ENCODE results near the gene MOXD1.
A peak's percentile ranks its signal among the peaks of the same experiment; 100 is the strongest.

MOXD1 gene

DNA sequence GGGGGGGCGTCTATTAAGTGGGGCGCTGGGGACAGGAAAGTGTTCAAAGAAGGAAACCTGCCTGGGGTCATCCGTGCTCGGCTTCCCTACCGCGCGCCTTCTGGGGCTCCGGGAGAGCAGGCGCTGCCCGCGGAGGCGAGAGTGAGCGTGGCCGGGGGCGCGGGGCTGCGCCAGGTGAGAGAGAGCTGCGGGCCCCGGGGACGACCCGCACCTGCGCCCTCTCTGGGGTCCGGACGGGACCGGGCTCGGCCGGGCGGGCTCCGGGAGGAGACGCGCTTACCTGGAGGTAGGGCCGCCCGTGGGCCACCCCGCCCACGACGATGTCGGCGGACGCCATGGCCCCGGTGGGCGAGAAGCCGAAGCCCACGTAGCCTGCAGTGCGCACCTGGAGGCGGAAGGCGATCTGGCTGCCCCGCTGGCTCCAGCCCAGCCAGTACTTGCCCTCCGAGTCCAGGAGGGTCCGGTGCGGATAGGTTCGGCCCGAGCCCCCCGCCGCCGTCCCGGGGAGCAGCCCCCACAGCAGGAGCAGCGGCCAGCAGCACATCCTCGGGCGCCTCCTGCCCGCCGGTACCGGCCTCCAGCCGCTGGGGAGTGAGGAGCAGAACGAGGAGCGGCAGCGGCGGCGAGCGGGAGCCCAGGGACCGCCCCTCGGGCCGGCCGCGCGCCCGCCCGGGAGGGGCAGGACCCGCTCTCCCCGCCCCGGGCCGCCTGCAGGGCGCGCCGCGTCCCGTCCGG is at the start of gene MOXD1:
TSS of gene MOXD1 (minus strand) at position 593 of the 735 bp plus-strand sequence. CDS start at position 544, 49 bp downstream.
- Histone ChIP-seq H3K9me3 (ENCODE audit: control insufficient read depth, low read depth, low read length) (no peaks in the 10 kb centered on the region), H3K27me3 (ENCODE audit: control insufficient read depth, insufficient read depth, low read length) (peaks cover 47% of the 10 kb centered on the region), H3K9ac (ENCODE audit: low read length) (no peak within 1 kb of the TSS), H3K27ac (ENCODE audit: low read length) (no peak within 1 kb of the TSS), H3K4me3 (ENCODE audit: low read length) (peak within 1 kb of the TSS; percentile 57), H3K36me3 (ENCODE audit: control insufficient read depth, low read depth, low read length) (no peaks in the 10 kb centered on the region), H3K4me1 (ENCODE audit: control insufficient read depth, low read depth, low read length) (peaks cover 10% of the 10 kb centered on the region)

DNA sequence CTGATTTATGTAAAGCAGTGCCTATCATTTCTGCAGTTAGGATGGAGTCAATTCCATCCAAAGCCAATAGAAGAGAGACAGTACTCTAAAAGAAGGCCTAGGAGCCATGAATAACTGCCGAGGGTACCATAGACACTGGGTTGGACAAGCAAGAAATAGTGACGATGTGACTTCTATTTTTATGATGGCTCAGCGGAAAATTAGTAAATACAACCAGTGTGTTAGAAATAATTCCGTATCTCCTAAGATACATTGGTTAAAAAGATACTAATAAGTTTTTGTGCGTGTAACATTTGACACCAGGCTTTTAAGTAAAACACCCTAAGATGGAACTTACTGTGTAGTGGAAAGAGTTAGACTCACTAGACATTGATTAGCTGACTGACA is 45.6 kb upstream of the MOXD1 start:
- no peaks in the 10 kb centered on the region for H3K9me3 ChIP-seq (ENCODE audit: control insufficient read depth, low read depth, low read length)
- no peaks in the 10 kb centered on the region for H3K36me3 ChIP-seq (ENCODE audit: control insufficient read depth, low read depth, low read length)
- H3K27me3 ChIP-seq (ENCODE audit: control insufficient read depth, insufficient read depth, low read length) = no peaks in the 10 kb centered on the region
- no peak overlapping the region for H3K4me3 ChIP-seq (ENCODE audit: low read length)
- H3K27ac ChIP-seq (ENCODE audit: low read length) = no peak overlapping the region
- peaks cover 4% of the 10 kb centered on the region for H3K4me1 ChIP-seq (ENCODE audit: control insufficient read depth, low read depth, low read length)
- H3K9ac ChIP-seq (ENCODE audit: low read length) = no peak overlapping the region

- Histone ChIP-seq H3K27me3 (ENCODE audit: control insufficient read depth, insufficient read depth, low read length) (no peaks in the 10 kb centered on the region), H3K9ac (ENCODE audit: low read length) (no peak overlapping the region), H3K9me3 (ENCODE audit: control insufficient read depth, low read depth, low read length) (no peaks in the 10 kb centered on the region), H3K4me3 (ENCODE audit: low read length) (no peak overlapping the region), H3K27ac (ENCODE audit: low read length) (no peak overlapping the region), H3K36me3 (ENCODE audit: control insufficient read depth, low read depth, low read length) (no peaks in the 10 kb centered on the region), H3K4me1 (ENCODE audit: control insufficient read depth, low read depth, low read length) (peaks cover 4% of the 10 kb centered on the region)
Observed at GRCh38 chr6:132446141-132446854, 45.0 kb upstream of the MOXD1 start.

GRCh38 chr6:132445201-132445951 is 44.1 kb upstream of the MOXD1 start:
- Histone ChIP-seq H3K4me3 (ENCODE audit: low read length) (no peak overlapping the region), H3K9me3 (ENCODE audit: control insufficient read depth, low read depth, low read length) (no peaks in the 10 kb centered on the region), H3K9ac (ENCODE audit: low read length) (no peak overlapping the region), H3K4me1 (ENCODE audit: control insufficient read depth, low read depth, low read length) (peaks cover 4% of the 10 kb centered on the region), H3K27ac (ENCODE audit: low read length) (no peak overlapping the region), H3K36me3 (ENCODE audit: control insufficient read depth, low read depth, low read length) (no peaks in the 10 kb centered on the region), H3K27me3 (ENCODE audit: control insufficient read depth, insufficient read depth, low read length) (no peaks in the 10 kb centered on the region)

GRCh38 chr6:132443206-132443605 is 41.9 kb upstream of the MOXD1 start:
- peaks cover 4% of the 10 kb centered on the region for H3K4me1 ChIP-seq (ENCODE audit: control insufficient read depth, low read depth, low read length)
- no peak overlapping the region for H3K27ac ChIP-seq (ENCODE audit: low read length)
- no peak overlapping the region for H3K9ac ChIP-seq (ENCODE audit: low read length)
- no peaks in the 10 kb centered on the region for H3K27me3 ChIP-seq (ENCODE audit: control insufficient read depth, insufficient read depth, low read length)
- H3K36me3 ChIP-seq (ENCODE audit: control insufficient read depth, low read depth, low read length) = no peaks in the 10 kb centered on the region
- no peaks in the 10 kb centered on the region for H3K9me3 ChIP-seq (ENCODE audit: control insufficient read depth, low read depth, low read length)
- no peak overlapping the region for H3K4me3 ChIP-seq (ENCODE audit: low read length)

DNA sequence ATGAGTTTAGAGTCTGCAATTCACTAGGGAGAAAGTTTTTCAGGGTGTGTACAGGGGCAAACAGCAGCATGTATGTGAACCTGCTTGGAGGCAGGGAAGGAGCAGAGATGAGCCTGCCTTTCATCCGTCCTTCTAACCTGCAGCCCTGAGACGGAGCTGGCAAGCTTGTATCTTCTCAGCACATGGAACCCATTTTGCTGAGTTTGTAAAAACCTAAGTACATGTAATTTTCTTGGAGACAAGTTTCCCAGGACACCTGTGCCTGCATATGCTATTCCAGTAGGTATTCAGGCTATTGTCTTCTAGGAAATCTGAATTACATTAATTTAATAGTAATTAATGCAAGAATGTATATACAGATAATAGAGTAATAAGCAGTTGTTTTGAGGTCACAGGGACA is 28.8 kb upstream of the MOXD1 start:
- no peaks in the 10 kb centered on the region for H3K4me1 ChIP-seq (ENCODE audit: control insufficient read depth, low read depth, low read length)
- no peak overlapping the region for H3K4me3 ChIP-seq (ENCODE audit: low read length)
- H3K27ac ChIP-seq (ENCODE audit: low read length) = no peak overlapping the region
- no peaks in the 10 kb centered on the region for H3K36me3 ChIP-seq (ENCODE audit: control insufficient read depth, low read depth, low read length)
- no peaks in the 10 kb centered on the region for H3K27me3 ChIP-seq (ENCODE audit: control insufficient read depth, insufficient read depth, low read length)
- no peaks in the 10 kb centered on the region for H3K9me3 ChIP-seq (ENCODE audit: control insufficient read depth, low read depth, low read length)
- H3K9ac ChIP-seq (ENCODE audit: low read length) = no peak overlapping the region

GRCh38 chr6:132425176-132425575 is 23.9 kb upstream of the MOXD1 start:
- no peak overlapping the region for H3K9ac ChIP-seq (ENCODE audit: low read length)
- no peaks in the 10 kb centered on the region for H3K27me3 ChIP-seq (ENCODE audit: control insufficient read depth, insufficient read depth, low read length)
- H3K36me3 ChIP-seq (ENCODE audit: control insufficient read depth, low read depth, low read length) = no peaks in the 10 kb centered on the region
- H3K27ac ChIP-seq (ENCODE audit: low read length) = no peak overlapping the region
- no peaks in the 10 kb centered on the region for H3K4me1 ChIP-seq (ENCODE audit: control insufficient read depth, low read depth, low read length)
- H3K4me3 ChIP-seq (ENCODE audit: low read length) = no peak overlapping the region
- H3K9me3 ChIP-seq (ENCODE audit: control insufficient read depth, low read depth, low read length) = peaks cover 2% of the 10 kb centered on the region

GRCh38 chr6:132423839-132424238 is 22.6 kb upstream of the MOXD1 start:
- no peak overlapping the region for H3K4me3 ChIP-seq (ENCODE audit: low read length)
- H3K27ac ChIP-seq (ENCODE audit: low read length) = no peak overlapping the region
- H3K9ac ChIP-seq (ENCODE audit: low read length) = no peak overlapping the region
- no peaks in the 10 kb centered on the region for H3K27me3 ChIP-seq (ENCODE audit: control insufficient read depth, insufficient read depth, low read length)
- no peaks in the 10 kb centered on the region for H3K36me3 ChIP-seq (ENCODE audit: control insufficient read depth, low read depth, low read length)
- H3K4me1 ChIP-seq (ENCODE audit: control insufficient read depth, low read depth, low read length) = no peaks in the 10 kb centered on the region
- peaks cover 2% of the 10 kb centered on the region for H3K9me3 ChIP-seq (ENCODE audit: control insufficient read depth, low read depth, low read length)

DNA sequence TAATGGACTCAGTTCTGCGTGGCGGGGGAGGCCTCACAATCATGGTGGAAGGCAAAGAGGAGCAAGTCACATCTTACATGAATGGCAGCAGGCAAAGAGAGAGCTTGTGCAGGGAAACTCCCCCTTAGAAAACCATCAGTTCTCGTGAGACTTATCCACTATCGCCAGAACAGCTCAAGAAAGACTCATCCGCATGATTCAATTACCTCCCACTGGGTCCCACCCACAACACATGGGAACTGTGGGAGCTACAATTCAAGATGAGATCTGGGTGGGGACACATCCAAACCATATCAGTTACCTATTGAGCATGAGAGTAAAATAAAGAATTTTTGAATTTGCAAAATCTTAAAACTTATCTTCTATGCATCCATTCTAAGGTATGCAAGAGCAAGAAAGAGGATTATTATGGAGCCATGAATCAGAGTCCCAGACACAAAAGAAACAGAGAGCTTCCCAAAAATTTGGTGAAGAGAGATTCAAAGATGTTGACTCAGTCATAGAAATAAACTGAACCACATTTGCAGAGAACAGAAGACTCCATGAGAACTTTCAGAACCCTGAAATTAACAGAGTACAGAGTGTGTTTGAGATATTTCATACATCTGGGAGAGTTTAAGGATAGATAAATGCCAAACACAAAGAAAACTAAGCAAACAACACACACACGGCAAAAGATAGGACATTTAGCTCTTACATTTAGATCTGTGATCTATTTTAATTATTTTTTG is 17.1 kb upstream of the MOXD1 start:
- H3K27me3 ChIP-seq (ENCODE audit: control insufficient read depth, insufficient read depth, low read length) = no peaks in the 10 kb centered on the region
- H3K27ac ChIP-seq (ENCODE audit: low read length) = no peak overlapping the region
- H3K9ac ChIP-seq (ENCODE audit: low read length) = no peak overlapping the region
- no peaks in the 10 kb centered on the region for H3K36me3 ChIP-seq (ENCODE audit: control insufficient read depth, low read depth, low read length)
- no peak overlapping the region for H3K4me3 ChIP-seq (ENCODE audit: low read length)
- H3K9me3 ChIP-seq (ENCODE audit: control insufficient read depth, low read depth, low read length) = peaks cover 8% of the 10 kb centered on the region
- H3K4me1 ChIP-seq (ENCODE audit: control insufficient read depth, low read depth, low read length) = no peaks in the 10 kb centered on the region

GRCh38 chr6:132414761-132415160 is 13.5 kb upstream of the MOXD1 start:
- no peaks in the 10 kb centered on the region for H3K27me3 ChIP-seq (ENCODE audit: control insufficient read depth, insufficient read depth, low read length)
- H3K9me3 ChIP-seq (ENCODE audit: control insufficient read depth, low read depth, low read length) = peaks cover 6% of the 10 kb centered on the region
- H3K4me1 ChIP-seq (ENCODE audit: control insufficient read depth, low read depth, low read length) = no peaks in the 10 kb centered on the region
- H3K27ac ChIP-seq (ENCODE audit: low read length) = no peak overlapping the region
- H3K9ac ChIP-seq (ENCODE audit: low read length) = no peak overlapping the region
- H3K36me3 ChIP-seq (ENCODE audit: control insufficient read depth, low read depth, low read length) = no peaks in the 10 kb centered on the region
- H3K4me3 ChIP-seq (ENCODE audit: low read length) = no peak overlapping the region

- peaks cover 6% of the 10 kb centered on the region for H3K9me3 ChIP-seq (ENCODE audit: control insufficient read depth, low read depth, low read length)
- H3K9ac ChIP-seq (ENCODE audit: low read length) = no peak overlapping the region
- H3K4me3 ChIP-seq (ENCODE audit: low read length) = no peak overlapping the region
- no peaks in the 10 kb centered on the region for H3K4me1 ChIP-seq (ENCODE audit: control insufficient read depth, low read depth, low read length)
- H3K36me3 ChIP-seq (ENCODE audit: control insufficient read depth, low read depth, low read length) = no peaks in the 10 kb centered on the region
- H3K27ac ChIP-seq (ENCODE audit: low read length) = no peak overlapping the region
- H3K27me3 ChIP-seq (ENCODE audit: control insufficient read depth, insufficient read depth, low read length) = no peaks in the 10 kb centered on the region
Observed at GRCh38 chr6:132414322-132414721, 13.0 kb upstream of the MOXD1 start.
